HG02938 (cell line): Measurements from ENCODE around the gene DAP.
"Not testable (repeated sequence)": the region's sequence is repeated elsewhere in the genome, so short reads cannot be mapped to it uniquely, and the experiment has no call there.

Experiments
- ATAC-seq: cut with Tn5 transposase; IDR thresholded peaks from one replicate; pipeline ENCODE4 v1.9.1; 2021; ENCODE audit warnings: mild to moderate bottlenecking, moderate library complexity; ENCODE audit not compliant: unreplicated experiment

DAP gene

GRCh38 chr5:10674582-10674981 lies 86.5 kb downstream of the DAP start:
- no peak for ATAC-seq

GRCh38 chr5:10674096-10674495 lies 86.9 kb downstream of the DAP start:
- ATAC-seq: no peak

GRCh38 chr5:10673407-10673806 lies 87.6 kb downstream of the DAP start:
- ATAC-seq: no peak

GRCh38 chr5:10673017-10673389 lies 88.0 kb downstream of the DAP start:
- no peak for ATAC-seq

- ATAC-seq: no peak
Measured at GRCh38 chr5:10672146-10673016, 88.7 kb downstream of the DAP start.

- no peak for ATAC-seq
Measured at GRCh38 chr5:10671041-10672008, 89.7 kb downstream of the DAP start.

GRCh38 chr5:10669983-10670382 lies 91.1 kb downstream of the DAP start:
- no peak for ATAC-seq

GRCh38 chr5:10668697-10669096 lies 92.3 kb downstream of the DAP start:
- no peak for ATAC-seq

GRCh38 chr5:10667431-10668057 lies 93.5 kb downstream of the DAP start:
- ATAC-seq: no peak

GRCh38 chr5:10666531-10667299 lies 94.3 kb downstream of the DAP start:
- no peak for ATAC-seq

- ATAC-seq: no peak
Measured at GRCh38 chr5:10665799-10666198, 95.2 kb downstream of the DAP start.

- not testable (repeated sequence) for ATAC-seq
Measured at GRCh38 chr5:10664180-10664769, 96.8 kb downstream of the DAP start.

- ATAC-seq: no peak
Measured at GRCh38 chr5:10663489-10664179, 97.4 kb downstream of the DAP start.

- ATAC-seq: no peak
Measured at GRCh38 chr5:10662661-10663488, 98.2 kb downstream of the DAP start.

GRCh38 chr5:10662083-10662482 lies 99.0 kb downstream of the DAP start:
- no peak for ATAC-seq

- ATAC-seq: no peak
Measured at GRCh38 chr5:10661401-10661800, 99.6 kb downstream of the DAP start.

- ATAC-seq: no peak
Measured at GRCh38 chr5:10660720-10661387, 100.2 kb downstream of the DAP start.

GRCh38 chr5:10660135-10660534 lies 100.9 kb downstream of the DAP start:
- ATAC-seq: no peak
